GM12891 (cell line): ENCODE measurements around the gene SPDYA.

Experiments
- PAX5 ChIP-seq: IDR thresholded peaks from 2 replicates; pipeline ENCODE4 v1.6.1; 2011; ENCODE audit warnings: low read length, moderate library complexity, mild to moderate bottlenecking; ENCODE audit not compliant: insufficient read depth, severe bottlenecking
- POLR2A ChIP-seq: IDR thresholded peaks from 2 replicates; pipeline ENCODE4 v1.6.1; 2011; ENCODE audit warnings: low read depth, low read length, control low read depth
- POLR2AphosphoS5 ChIP-seq: IDR thresholded peaks from 2 replicates; pipeline ENCODE4 v1.6.1; 2011; ENCODE audit warnings: low read depth, low read length, control low read depth
- SPI1 ChIP-seq: IDR thresholded peaks from 2 replicates; pipeline ENCODE4 v1.6.1; 2011; ENCODE audit warnings: low read depth, low read length, control low read depth
- TAF1 ChIP-seq: IDR thresholded peaks from 2 replicates; pipeline ENCODE4 v1.6.1; 2011; ENCODE audit warnings: low read depth, low read length, control low read depth

DNA sequence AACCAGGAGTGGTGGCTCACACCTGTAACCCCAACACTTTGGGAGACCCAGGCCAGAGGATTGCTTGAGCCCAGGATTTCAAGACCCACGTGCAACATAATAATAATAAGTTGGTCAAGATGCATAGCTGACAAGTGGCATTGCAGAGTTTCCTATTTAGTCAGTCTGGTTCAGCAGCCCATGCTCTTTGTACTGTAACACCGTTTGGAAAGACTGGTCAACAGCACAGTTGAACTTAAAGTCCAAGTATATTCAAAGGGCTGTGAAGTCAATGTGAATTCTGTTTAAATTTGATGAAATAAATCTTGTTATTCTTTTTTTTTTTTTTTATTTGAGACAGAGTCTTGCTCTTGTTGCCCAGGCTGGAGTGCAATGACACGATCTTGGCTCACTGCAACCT is 61.0 kb downstream of the SPDYA start:
- TF ChIP-seq POLR2AphosphoS5 (no peak), POLR2A (no peak), TAF1 (no peak), PAX5 (no peak), SPI1 (no peak)
